Caco-2 (cell line): Measurements from ENCODE around the gene SLMAP. TPM values are rescaled to one million over a fixed set of nuclear protein-coding genes. Genes with fewer than 3 reads are reported as not detected.

Experiments
- BruUV-seq: library from RNA; stranded (reverse); fragments of 400-500 nt; replicated peaks from 2 replicates; lab custom pipeline; 2021; lab: Mats Ljungman, UMichigan
- CTCF ChIA-PET: fragments of 300-600 bp; sonication (Branson Sonifier 250); formaldehyde crosslinking; loops from one replicate; lab custom pipeline; 2022; ENCODE audit warnings: antibody characterized with exemption; lab: Charles Lee
- POLR2A ChIA-PET: fragments of 300-600 bp; sonication (Branson Sonifier 250); formaldehyde crosslinking; loops from one replicate; lab custom pipeline; 2022; ENCODE audit warnings: antibody characterized with exemption; lab: Charles Lee
- DNase-seq, 2 experiments: peaks; one replicate each; pipeline versions ENCODE4 v3.0.0 to v3.0.0-alpha.2; 2020 to 2022
- H3K27me3 ChIP-seq: replicated peaks from 2 replicates; pipeline ENCODE4 v1.6.0; 2011; ENCODE audit warnings: low read length; ENCODE audit not compliant: control insufficient read depth, insufficient read depth
- H3K36me3 ChIP-seq: 2 replicates; pipeline ENCODE4 v1.5.1; 2011; ENCODE audit warnings: low read length; ENCODE audit not compliant: control insufficient read depth, insufficient read depth
- H3K4me1 ChIP-seq: fragments of 250-450 bp; sonication (Bioruptor Pico); 2 replicates; pipeline ENCODE4 v1.5.1; 2020; ENCODE audit warnings: mild to moderate bottlenecking
- H3K4me3 ChIP-seq: 2 replicates; pipeline ENCODE4 v1.5.1; 2011; ENCODE audit warnings: low read depth, mild to moderate bottlenecking, control low read depth, low read length
- H3K9me3 ChIP-seq: fragments of 250-450 bp; sonication (Bioruptor Pico); 2 replicates; pipeline ENCODE4 v1.5.1; 2020; ENCODE audit warnings: mild to moderate bottlenecking, moderate library complexity
- H3K27ac Mint-ChIP-seq: one replicate; pipeline ENCODE4 v1.8.0; 2022; ENCODE audit warnings: mixed read lengths; ENCODE audit not compliant: unreplicated experiment
- H3K27me3 Mint-ChIP-seq: one replicate; pipeline ENCODE4 v1.8.0; 2022; ENCODE audit warnings: mixed read lengths; ENCODE audit not compliant: insufficient read depth, unreplicated experiment
- H3K36me3 Mint-ChIP-seq: one replicate; pipeline ENCODE4 v1.8.0; 2022; ENCODE audit warnings: mild to moderate bottlenecking, mixed read lengths; ENCODE audit not compliant: insufficient read depth, unreplicated experiment
- H3K4me1 Mint-ChIP-seq: one replicate; pipeline ENCODE4 v1.8.0; 2022; ENCODE audit warnings: low read depth, mixed read lengths; ENCODE audit not compliant: unreplicated experiment
- H3K4me3 Mint-ChIP-seq: one replicate; pipeline ENCODE4 v1.8.0; 2022; ENCODE audit warnings: mild to moderate bottlenecking, moderate library complexity, mixed read lengths; ENCODE audit not compliant: unreplicated experiment
- H3K9me3 Mint-ChIP-seq: one replicate; pipeline ENCODE4 v1.8.0; 2022; ENCODE audit warnings: mixed read lengths; ENCODE audit not compliant: unreplicated experiment
- intact Hi-C: fragments of 100-400 bp; cut with micrococcal nuclease; formaldehyde crosslinking; loops from one replicate; pipeline ENCODE4 v1.10.0; 2022; ENCODE audit not compliant: unreplicated experiment
- total RNA-seq: library from RNA; stranded (reverse); gene quantifications from 2 replicates; pipeline ENCODE4 v1.2.3, GENCODE V29; 2022
- TF ChIP-seq, protein P1 (sequence below), 2 experiments: fragments of 200-600 bp in 1 of 2; IDR thresholded peaks; 1 replicate in 1 of 2; 2 replicates in 1 of 2; pipeline versions ENCODE4 v1.5.1 to v1.8.0; 2011 to 2022; ENCODE audit warnings: antibody characterized with exemption in 1 of 2, control low read depth in 1 of 2, inconsistent platforms in 1 of 2, low read depth in 1 of 2, low read length in 1 of 2, mild to moderate bottlenecking in 1 of 2, moderate library complexity in 1 of 2; ENCODE audit not compliant: insufficient read depth in 1 of 2, severe bottlenecking in 1 of 2, unreplicated experiment in 1 of 2

Gene SLMAP
- total RNA-seq, 1 experiment from 2014 or later: 136 TPM

DNA sequence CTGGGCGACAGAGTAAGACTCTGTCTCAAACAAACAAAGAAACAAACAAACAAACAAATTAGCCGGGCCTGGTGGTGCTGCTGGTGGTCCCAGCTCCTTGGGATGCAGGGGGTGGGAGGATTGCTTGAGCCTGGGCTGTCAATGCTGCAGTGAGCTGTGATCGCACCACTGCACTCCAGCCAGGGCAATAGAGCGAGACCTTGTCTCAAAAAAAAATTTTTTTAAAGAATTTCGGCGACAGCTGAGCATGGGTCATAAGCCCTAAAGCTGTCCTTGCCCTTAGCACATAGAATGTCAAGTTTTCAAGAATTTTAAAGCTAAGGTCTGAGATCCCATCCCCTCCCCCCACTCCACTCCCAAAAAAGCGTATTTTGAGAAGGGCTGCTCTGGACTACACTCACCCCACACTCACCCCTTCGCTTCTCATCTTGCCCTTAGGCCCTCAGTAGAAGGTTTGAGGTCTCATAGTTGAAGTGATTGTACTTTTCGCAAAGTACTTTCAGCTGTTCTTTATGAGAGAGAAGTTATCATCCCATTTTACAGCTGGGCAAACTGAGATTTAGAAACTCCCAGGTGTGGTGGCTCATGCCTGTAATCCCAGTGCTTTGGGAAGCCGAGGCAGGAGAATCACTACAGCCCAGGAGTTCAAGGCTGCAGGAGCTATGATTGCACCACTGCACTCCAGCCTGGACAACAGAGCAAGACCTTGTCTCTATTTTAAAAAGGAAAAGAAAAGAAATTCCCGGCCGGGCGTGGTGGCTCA is 217.8 kb downstream of the SLMAP start:
- Histone ChIP-seq H3K4me3 (no peak overlapping the region), H3K27me3 (no peaks in the 10 kb centered on the region), H3K36me3 (no peaks in the 10 kb centered on the region), H3K4me1 (peaks cover 83% of the 10 kb centered on the region), H3K9me3 (no peaks in the 10 kb centered on the region)
- Mint-ChIP-seq H3K36me3 (peaks cover 6% of the 10 kb centered on the region), H3K27me3 (no peaks in the 10 kb centered on the region), H3K4me3 (no peak overlapping the region), H3K27ac (peak overlapping the region; percentile 86), H3K4me1 (peaks cover 36% of the 10 kb centered on the region), H3K9me3 (no peaks in the 10 kb centered on the region)
- TSS peak; percentile 22 for BruUV-seq
- ChIA-PET POLR2A (no interaction called here), CTCF (interaction anchor here (1.0 to 1.2 kb wide), 2 partner anchors 10 to 12 kb away, joined by 3 read pairs; no protein-coding TSS in a partner anchor)
- TF ChIP-seq, protein P1, sequence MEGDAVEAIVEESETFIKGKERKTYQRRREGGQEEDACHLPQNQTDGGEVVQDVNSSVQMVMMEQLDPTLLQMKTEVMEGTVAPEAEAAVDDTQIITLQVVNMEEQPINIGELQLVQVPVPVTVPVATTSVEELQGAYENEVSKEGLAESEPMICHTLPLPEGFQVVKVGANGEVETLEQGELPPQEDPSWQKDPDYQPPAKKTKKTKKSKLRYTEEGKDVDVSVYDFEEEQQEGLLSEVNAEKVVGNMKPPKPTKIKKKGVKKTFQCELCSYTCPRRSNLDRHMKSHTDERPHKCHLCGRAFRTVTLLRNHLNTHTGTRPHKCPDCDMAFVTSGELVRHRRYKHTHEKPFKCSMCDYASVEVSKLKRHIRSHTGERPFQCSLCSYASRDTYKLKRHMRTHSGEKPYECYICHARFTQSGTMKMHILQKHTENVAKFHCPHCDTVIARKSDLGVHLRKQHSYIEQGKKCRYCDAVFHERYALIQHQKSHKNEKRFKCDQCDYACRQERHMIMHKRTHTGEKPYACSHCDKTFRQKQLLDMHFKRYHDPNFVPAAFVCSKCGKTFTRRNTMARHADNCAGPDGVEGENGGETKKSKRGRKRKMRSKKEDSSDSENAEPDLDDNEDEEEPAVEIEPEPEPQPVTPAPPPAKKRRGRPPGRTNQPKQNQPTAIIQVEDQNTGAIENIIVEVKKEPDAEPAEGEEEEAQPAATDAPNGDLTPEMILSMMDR (IDR thresholded peaks at IDR 0.05; ENCODE audit: insufficient read depth in 1 of 2, low read depth in 1 of 2, low read length in 1 of 2, severe bottlenecking in 1 of 2, unreplicated experiment in 1 of 2): no peak
- DNase-seq: no peak
- intact Hi-C loops: no loop called here

- TF ChIP-seq, protein P1 (IDR thresholded peaks at IDR 0.05; ENCODE audit: insufficient read depth in 1 of 2, low read depth in 1 of 2, low read length in 1 of 2, severe bottlenecking in 1 of 2, unreplicated experiment in 1 of 2): no peak
- ChIA-PET CTCF (no interaction called here), POLR2A (no interaction called here)
- H3K27me3 ChIP-seq: no peaks in the 10 kb centered on the region
- intact Hi-C loops: no loop called here
- no peak overlapping the region for H3K4me3 ChIP-seq
- Mint-ChIP-seq H3K27me3 (no peaks in the 10 kb centered on the region), H3K4me3 (peak overlapping the region; percentile 15), H3K27ac (peak overlapping the region; percentile 86), H3K9me3 (no peaks in the 10 kb centered on the region), H3K4me1 (peaks cover 33% of the 10 kb centered on the region), H3K36me3 (peaks cover 6% of the 10 kb centered on the region)
- no TSS peak for BruUV-seq
- H3K36me3 ChIP-seq: no peaks in the 10 kb centered on the region
- no peaks in the 10 kb centered on the region for H3K9me3 ChIP-seq
- H3K4me1 ChIP-seq: peaks cover 83% of the 10 kb centered on the region
- DNase-seq: peak; percentile 78 to 82
Observed at GRCh38 chr3:57974796-57975388, 218.8 kb downstream of the SLMAP start.

- peak; percentile 77 to 86 for DNase-seq
- Mint-ChIP-seq H3K36me3 (peaks cover 13% of the 10 kb centered on the region), H3K27me3 (no peaks in the 10 kb centered on the region), H3K4me1 (peaks cover 23% of the 10 kb centered on the region), H3K27ac (peak overlapping the region; percentile 53), H3K9me3 (no peaks in the 10 kb centered on the region), H3K4me3 (peak overlapping the region; percentile 44)
- Histone ChIP-seq H3K9me3 (no peaks in the 10 kb centered on the region), H3K36me3 (no peaks in the 10 kb centered on the region), H3K4me1 (peaks cover 67% of the 10 kb centered on the region), H3K4me3 (no peak overlapping the region), H3K27me3 (no peaks in the 10 kb centered on the region)
- TF ChIP-seq, protein P1 (IDR thresholded peaks at IDR 0.05; ENCODE audit: insufficient read depth in 1 of 2, low read depth in 1 of 2, low read length in 1 of 2, severe bottlenecking in 1 of 2, unreplicated experiment in 1 of 2): no peak
- CTCF ChIA-PET: no interaction called here
- intact Hi-C loops: loop anchor here (1.0 kb wide), 1 partner anchor 14 kb away; no protein-coding TSS in a partner anchor
- no TSS peak for BruUV-seq
- POLR2A ChIA-PET: no interaction called here
Observed at GRCh38 chr3:57977818-57978235, 221.7 kb downstream of the SLMAP start.
